Stimulated activated CD4-positive, alpha-beta T cell treated with anti-CD3 and anti-CD28 coated beads, Interleukin-12 subunit alpha, Interleukin-12 subunit beta, amount 100 ng/mL, for 24 hours (primary cell): ENCODE results near the gene MRPL39.

ENCODE experiments used
- DNase-seq, 2 experiments: peaks; one replicate each; pipeline ENCODE4 v3.0.0-alpha.2; 2020; ENCODE audit warnings: low read depth in 2 of 2

MRPL39 gene

DNA sequence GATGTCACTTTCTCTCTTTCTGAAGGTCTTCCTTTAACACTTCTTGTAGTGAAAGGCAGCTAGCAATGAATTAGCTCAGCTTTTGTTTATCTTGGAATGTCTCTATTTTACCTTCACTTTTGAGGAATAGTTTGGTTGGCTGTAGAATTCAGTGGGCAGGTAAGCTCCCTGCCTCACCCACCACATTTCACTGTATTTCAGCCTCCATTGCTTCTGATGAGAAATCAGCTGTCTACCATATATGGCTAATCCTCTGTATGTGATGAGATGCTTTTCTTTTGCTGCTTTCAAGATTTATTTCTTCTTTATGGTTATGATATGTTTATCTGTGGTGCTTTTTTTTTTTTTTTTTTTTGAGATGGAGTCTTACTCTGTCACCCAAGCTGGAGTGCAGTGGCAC is 70.1 kb downstream of the MRPL39 start:
- DNase-seq: no peak

DNA sequence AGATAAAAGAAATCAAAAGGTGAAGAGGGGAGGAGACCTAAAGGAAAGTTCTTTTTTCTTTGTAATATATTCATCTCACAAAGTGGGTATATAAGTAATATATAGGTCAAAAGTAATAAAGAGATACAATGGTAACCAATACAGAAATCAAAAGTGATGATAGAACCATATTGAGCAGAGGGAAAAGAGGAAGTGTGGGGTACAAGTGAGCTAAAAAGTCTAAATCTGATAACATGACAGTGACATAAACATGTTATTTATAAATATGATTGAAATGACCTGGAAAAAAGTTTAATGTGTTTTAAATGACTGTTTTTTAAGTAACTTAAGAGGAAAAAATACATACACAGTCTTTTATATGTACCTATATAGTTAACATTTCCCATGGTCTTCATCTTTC is 70.5 kb downstream of the MRPL39 start:
- DNase-seq: no peak

DNA sequence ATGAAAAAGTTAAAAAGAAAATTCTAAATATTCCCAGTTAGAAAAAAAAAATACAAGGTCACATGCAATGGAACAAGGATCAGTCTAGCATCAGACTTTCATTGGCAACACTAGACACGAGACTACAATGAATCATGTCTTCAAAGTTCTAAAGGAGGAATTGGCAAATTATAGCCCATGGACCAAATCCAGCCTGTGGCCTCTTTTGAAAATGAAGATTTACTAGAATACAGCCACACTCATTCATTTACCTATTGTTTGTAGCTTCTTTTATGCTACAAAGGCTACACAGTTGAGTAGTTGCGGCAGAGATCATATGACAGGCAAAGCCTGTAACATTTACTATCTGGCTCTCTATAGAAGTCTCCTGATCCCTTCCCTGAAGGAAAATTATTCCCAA is 71.4 kb downstream of the MRPL39 start:
- DNase-seq: no peak
